T47D (cell line): ENCODE measurements around the gene FCRL6.

Source experiments
- DNase-seq, 2 experiments: peaks; one replicate each; pipeline versions ENCODE4 v3.0.0 to v3.0.0-alpha.2; 2011 to 2012; ENCODE audit warnings: low read depth in 1 of 2, low spot score in 1 of 2
- JUND ChIP-seq: IDR thresholded peaks from 2 replicates; pipeline ENCODE4 v1.6.1; 2012; ENCODE audit warnings: low read depth
- in situ Hi-C: cut with HindIII; loops from 2 replicates; pipeline ENCODE4 v1.10.0; 2016; ENCODE audit warnings: low sequenced_read_pairs, low pct_unique_long_range_greater_than_20kb

FCRL6 gene

DNA sequence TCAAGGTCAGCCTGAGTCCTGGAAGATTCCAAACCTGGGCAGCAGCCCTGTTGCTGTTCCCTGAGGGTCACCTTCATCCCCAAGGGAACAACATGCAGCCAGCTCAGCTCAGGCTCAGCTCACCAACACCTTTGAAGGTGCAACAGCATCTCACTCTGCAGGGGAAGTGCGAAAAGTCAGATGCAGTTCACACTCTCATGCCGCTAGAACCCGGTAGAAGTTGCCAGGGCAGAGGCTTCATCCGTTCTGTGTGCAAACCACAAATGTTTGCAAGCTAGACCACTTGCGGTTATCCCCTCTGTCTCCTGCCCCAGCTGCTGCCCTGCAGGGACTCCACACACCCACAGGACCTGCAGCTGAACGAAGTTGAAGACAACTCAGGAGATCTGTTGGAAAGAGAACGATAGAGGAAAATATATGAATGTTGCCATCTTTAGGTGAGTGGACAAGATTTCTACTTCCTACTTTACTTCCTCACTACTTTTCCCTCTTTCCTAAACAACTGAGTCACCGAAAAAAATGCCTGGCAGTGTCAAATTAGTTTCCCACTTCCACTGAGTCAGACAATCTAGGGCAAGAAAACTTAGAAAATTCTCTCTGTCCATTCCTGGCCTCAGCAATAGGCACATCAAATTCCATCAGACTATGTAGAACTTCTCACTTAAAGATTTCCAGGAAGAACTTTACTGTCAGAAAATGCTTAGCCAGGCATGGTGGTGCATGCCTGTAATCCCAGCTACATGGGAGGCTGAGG is 1.8 kb upstream of the FCRL6 start:
- in situ Hi-C loops, result no loop called here
- TF ChIP-seq JUND, result no peak
- DNase-seq, result no peak

DNA sequence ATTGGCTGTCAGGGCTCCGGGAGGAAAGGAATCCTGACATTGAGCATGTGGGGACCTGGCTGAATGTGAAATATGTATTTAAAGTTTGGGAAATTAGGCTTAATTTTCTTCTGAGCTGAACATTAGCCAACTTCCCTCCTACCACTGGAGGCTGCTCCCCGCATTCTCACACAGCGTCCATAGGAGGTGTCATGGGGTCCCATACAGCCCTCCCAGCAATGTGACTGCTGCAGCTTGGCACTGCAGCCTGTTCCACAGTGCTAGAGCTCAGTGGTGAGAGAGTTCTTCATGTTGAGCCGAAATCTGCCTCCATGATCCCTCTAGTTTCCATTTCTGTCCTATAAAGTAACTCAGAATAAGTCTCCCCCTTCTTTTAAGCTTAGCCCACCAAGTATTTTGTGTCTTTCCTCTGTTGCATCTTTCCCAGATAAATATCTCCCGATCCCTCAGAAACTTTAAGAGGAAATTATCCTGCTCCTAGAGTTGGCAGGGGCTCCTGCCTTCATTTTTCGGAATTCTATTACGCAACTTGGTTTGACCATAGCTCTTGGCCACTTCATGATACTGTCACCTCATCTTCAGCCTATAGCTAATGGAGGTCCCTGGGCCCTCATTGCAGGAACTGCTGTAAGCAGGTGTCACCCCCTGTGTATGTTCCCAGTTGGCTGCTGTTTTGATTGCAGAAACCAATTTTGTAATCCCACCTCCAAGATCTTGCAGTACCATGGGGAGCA is 2.0 kb downstream of the FCRL6 start:
- in situ Hi-C loops, result no loop called here
- no peak for TF ChIP-seq JUND
- no peak for DNase-seq

DNA sequence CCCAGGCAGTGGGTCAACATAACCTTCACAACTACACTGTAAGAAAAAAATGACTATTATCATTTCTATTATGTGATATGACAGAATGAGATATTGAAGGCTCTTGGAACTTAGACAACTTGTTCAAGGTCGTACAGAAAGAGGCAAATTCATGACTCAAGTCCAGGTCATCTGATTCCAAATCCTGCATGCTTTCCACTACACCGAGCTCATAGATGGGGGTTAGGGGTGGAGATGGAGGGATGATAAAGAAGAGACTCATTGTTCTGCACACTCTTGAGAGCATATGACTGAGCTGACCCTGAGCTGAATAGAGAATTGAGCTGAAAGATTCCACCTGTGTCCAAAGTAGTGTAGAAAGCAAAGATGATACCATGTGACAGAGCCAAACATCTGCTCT is 2.8 kb downstream of the FCRL6 start:
- no peak for DNase-seq
- no peak for TF ChIP-seq JUND
- in situ Hi-C loops, result no loop called here

DNA sequence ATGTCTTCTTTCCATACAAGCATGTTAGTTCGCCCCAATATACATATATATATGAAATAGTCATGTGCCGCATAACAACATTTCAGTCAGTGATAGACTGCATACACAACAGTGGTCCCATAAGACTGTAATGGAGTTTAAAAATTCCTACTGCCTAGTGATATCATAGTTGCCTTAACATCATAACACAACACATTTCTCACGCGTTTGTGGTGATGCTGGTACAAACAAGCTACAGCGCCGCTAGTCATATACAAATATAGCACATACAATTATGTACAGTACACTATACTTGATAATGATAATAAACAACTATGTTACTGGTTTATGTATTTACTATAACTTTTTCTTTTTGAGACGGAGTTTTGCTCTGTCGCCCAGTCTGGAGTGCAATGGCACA is 13.8 kb downstream of the FCRL6 start:
- no peak for TF ChIP-seq JUND
- no peak for DNase-seq
- in situ Hi-C loops, result no loop called here

DNA sequence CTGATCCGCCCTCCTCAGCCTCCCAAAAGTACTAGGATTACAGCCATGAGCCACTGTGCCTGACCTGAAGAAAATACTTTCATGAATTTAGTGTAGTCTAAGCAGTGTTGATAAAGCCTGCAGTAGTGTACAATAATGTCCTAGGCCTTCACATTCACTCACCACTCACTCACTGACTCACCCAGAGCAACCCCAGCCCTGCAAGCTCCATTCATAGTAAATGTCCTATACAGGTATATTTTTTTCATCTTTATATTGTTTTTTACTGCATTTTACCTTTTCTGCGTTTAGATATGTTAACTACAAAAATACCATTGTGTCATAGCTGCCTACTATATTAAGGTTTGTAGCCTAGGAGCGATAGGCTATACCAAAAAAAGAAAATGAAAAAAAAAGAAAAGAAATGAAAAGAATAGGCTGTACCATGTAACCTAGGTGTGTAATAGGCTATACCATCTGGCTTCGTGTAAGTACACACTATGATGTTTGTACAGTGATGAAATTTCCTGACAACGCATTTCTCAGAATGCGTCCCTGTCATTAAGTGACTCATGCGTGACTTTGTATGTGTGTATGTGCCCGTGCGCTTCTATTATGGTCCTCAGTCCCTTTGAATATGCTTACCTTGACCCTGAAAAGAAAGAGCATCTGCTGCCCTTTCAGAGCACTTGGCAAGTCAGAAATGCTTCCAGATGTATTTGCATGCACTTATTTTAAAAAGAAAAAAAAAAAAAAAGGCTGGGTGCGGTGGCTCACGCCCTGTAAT is 15.3 kb downstream of the FCRL6 start:
- peak; percentile 75 for TF ChIP-seq JUND
- in situ Hi-C loops, result no loop called here
- DNase-seq, result peak; percentile 35 to 93

DNA sequence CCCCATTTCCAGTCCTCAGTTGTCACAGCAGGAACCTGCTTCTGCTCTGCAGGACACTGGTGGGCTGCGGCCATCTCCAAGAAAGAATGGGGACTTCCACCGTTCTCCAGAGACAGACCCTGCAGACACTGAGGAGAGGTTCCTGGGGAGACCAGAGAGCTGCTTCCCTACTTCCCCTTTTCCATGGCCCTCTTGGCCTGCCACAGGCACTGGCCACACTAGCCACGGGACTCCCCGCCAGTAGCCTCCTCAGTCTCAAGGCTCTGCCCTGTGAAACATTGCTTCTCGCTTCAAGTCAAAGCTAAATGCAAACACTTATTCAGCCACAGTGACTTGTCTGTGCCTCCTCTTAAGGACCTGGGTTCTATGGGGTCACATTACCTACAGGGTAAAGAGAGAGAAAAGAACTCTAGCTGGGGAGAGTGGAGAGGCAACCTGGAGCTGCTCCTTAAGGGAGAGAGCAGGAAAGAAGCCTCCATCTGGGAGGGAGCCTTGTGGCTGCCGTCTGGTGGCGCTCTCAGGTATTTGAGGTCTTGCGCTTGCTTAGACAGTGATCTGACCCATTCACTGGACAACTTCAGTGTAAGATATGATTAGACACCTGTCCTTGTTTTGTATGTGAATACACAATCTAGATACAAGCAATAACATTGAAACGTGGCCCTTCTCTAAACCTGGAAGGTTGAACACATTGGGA is 19.2 kb downstream of the FCRL6 start:
- DNase-seq, result peak in 1 of 2 experiments; percentile 18
- in situ Hi-C loops, result no loop called here
- no peak for TF ChIP-seq JUND

DNA sequence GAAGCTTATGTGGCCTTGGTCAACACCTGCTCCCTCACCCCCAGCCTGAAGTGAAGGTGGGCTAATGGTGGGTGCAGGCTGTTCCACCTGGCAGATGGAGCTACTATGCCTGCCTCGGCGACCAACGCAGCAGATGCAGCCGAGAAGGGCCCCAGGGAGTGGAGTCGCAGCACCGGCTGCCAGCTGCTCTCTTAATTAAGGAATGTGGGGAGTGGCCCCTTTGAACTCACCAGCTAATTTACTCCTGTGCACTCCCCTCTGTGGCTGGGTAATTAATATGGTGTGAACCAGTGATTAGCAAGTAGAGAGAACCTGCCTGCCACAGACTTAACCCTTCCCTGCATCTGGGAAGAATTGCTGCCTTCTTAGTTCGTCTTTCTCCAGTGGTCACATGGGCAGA is 21.2 kb downstream of the FCRL6 start:
- no peak for TF ChIP-seq JUND
- no peak for DNase-seq
- in situ Hi-C loops, result no loop called here

DNA sequence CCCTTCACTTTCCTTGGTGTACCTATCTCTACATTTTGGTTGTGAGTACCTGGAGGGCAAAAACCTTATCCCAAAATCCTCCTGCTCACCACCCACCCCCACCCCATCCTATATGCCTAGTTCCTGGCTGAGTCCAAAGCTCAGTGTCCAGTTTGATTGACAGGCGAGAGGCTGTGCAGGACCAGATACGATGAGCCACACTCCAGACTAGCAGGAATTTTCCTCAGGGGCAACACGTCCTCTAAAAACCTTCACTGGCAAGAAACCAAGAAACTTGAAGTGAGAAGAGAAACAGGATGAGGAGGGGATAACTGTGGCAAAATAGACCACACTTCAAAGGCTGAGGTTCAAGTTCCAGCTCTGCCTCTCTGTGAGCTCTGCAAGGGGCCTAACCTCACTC is 23.4 kb downstream of the FCRL6 start:
- TF ChIP-seq JUND, result no peak
- in situ Hi-C loops, result no loop called here
- DNase-seq, result no peak

DNA sequence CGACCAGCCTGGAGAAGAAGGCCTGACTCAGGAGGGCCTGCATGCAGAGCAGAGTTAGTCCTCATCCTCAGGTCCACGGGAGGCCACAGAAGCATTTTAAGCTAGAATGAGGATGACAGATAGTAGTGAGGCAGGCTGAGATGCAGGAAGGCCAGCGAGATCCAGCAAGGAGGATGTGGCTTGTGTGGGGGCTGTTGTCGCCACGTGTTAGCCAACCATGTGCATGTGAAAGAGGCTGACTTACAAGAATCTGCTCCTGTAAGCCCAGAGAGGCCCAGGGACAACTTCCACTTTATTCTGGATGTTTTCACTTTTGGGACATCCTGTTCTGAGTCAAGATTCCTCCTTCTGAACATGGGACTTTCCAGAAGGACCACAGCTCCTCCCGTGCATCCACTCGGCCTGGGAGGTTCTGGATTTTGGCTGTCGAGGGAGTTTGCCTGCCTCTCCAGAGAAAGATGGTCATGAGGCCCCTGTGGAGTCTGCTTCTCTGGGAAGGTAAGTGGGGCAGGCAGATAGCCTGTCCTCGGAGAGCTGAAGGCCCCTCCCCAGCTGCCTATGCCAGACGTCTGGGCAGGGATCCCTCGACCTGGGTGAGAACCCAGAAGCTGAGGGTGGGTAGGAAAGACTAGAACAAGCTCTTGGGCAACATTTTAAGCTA is 24.4 kb downstream of the FCRL6 start, which contains the start of gene SLAMF8:
Gene SLAMF8 (plus strand): TSS at position 433 of the 661 bp plus-strand sequence. CDS start 26 bp downstream, at position 459.
- no peak for TF ChIP-seq JUND
- DNase-seq, result no peak
- in situ Hi-C loops, result no loop called here

DNA sequence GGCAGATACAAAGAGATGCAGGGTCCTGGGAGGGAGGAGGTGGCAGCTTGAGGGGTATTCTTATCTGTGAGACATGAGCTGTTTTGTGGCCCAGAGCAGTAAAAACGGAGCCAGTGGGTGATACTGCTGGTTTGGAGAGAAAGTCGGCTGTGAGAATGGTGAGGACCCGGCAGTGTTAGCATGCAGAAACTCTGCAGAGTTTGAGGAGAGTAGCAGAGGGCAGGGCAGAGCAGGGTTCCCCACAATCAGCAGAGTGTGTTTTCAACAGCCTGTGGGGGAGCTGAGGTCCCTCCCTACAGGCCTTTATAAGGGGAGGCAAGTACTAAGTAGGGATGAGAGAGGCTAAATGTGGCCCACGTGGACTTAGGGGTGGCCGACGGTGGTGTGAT is 24.9 kb downstream of the FCRL6 start:
- no peak for DNase-seq
- TF ChIP-seq JUND, result no peak
- in situ Hi-C loops, result no loop called here

DNA sequence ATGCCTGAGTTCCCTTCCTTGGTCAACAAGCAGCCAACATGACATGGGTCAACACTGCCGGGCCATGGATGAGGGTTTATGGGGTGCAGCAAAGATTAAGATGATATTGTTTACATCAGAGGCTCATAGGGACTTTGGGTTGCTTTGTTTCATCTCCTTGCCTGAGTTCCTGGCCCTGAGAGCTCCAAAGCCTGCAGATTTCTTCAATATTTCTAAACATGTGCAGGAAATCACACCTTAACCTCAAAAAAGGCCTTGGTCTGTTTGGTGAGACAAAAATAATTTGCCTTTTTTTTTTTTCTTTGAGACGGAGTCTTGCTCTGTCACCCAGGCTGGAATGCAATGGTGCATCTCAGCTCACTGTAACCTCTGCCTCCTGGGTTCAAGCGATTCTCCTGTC is 25.4 kb downstream of the FCRL6 start:
- TF ChIP-seq JUND, result no peak
- no peak for DNase-seq
- in situ Hi-C loops, result no loop called here

DNA sequence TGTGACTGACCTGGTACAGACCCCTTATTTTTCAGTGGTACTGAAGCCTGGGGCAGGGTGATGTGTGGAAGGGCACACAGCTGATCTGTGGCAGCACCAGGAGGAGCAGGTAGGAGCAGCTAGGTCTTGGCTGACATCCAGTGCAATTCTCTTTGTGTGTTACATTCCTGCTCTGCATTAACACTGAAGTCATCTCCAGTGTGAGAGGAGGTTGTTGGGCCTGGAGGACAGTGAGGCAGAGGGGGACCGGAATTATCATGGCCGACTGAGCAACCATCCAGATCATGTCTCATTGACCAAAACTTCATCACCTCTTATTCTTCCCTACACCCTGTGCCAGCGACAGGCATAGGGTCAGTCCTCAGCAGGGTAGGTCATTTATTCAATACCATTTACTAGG is 26.0 kb downstream of the FCRL6 start:
- peak in 1 of 2 experiments; percentile 54 for DNase-seq
- TF ChIP-seq JUND, result no peak
- in situ Hi-C loops, result no loop called here
